ENCODE data around the gene BCAS3.

- TF ChIP-seq, protein P1, sequence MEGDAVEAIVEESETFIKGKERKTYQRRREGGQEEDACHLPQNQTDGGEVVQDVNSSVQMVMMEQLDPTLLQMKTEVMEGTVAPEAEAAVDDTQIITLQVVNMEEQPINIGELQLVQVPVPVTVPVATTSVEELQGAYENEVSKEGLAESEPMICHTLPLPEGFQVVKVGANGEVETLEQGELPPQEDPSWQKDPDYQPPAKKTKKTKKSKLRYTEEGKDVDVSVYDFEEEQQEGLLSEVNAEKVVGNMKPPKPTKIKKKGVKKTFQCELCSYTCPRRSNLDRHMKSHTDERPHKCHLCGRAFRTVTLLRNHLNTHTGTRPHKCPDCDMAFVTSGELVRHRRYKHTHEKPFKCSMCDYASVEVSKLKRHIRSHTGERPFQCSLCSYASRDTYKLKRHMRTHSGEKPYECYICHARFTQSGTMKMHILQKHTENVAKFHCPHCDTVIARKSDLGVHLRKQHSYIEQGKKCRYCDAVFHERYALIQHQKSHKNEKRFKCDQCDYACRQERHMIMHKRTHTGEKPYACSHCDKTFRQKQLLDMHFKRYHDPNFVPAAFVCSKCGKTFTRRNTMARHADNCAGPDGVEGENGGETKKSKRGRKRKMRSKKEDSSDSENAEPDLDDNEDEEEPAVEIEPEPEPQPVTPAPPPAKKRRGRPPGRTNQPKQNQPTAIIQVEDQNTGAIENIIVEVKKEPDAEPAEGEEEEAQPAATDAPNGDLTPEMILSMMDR (IDR thresholded peaks at IDR 0.05; ENCODE audit: low read depth, low read length, poor library complexity, severe bottlenecking) = no peak
- TF ChIP-seq EZH2phosphoT487 (IDR thresholded peaks at IDR 0.05; ENCODE audit: borderline replicate concordance, low read length) = no peak
These were observed 547.7 kb downstream of the BCAS3 start for GRCh38 chr17:61225178-61225882.

Data from DOHH2 (cell line).